Measurements from ENCODE around the gene CDH23. TPM values are rescaled to one million over a fixed set of nuclear protein-coding genes. Genes with fewer than 3 reads are reported as not detected.

The CDH23 gene
- polyA plus RNA-seq, 1 experiment: 0.01 TPM

GRCh38 chr10:71423250-71423649, 26.5 kb downstream of the CDH23 start:
- Histone ChIP-seq H3K4me3 (ENCODE audit: low read depth, low read length) (no peak overlapping the region), H3K27ac (ENCODE audit: low read depth, low read length) (no peak overlapping the region), H3K27me3 (ENCODE audit: control insufficient read depth, insufficient read depth, low read length) (peaks cover 3% of the 10 kb centered on the region), H3K9me3 (ENCODE audit: control insufficient read depth, insufficient read depth, low read length) (no peaks in the 10 kb centered on the region)
- POLR2A ChIA-PET: no interaction called here
- no peak for TF ChIP-seq CTCF (IDR thresholded peaks at IDR 0.05; ENCODE audit: low read depth, low read length)
- no peak for DNase-seq (ENCODE audit: low read depth, low spot score)
- CTCF ChIA-PET: no interaction called here

GRCh38 chr10:71423901-71424300, 27.2 kb downstream of the CDH23 start:
- no peak for TF ChIP-seq CTCF (IDR thresholded peaks at IDR 0.05; ENCODE audit: low read depth, low read length)

GRCh38 chr10:71424496-71425194, 27.9 kb downstream of the CDH23 start:
- Histone ChIP-seq H3K27me3 (ENCODE audit: control insufficient read depth, insufficient read depth, low read length) (peaks cover 8% of the 10 kb centered on the region), H3K27ac (ENCODE audit: low read depth, low read length) (no peak overlapping the region), H3K9me3 (ENCODE audit: control insufficient read depth, insufficient read depth, low read length) (no peaks in the 10 kb centered on the region), H3K4me3 (ENCODE audit: low read depth, low read length) (no peak overlapping the region)
- CTCF ChIA-PET: no interaction called here
- POLR2A ChIA-PET: no interaction called here
- no peak for TF ChIP-seq CTCF (IDR thresholded peaks at IDR 0.05; ENCODE audit: low read depth, low read length)
- DNase-seq (ENCODE audit: low read depth, low spot score): no peak

More at GRCh38 chr10:71423901-71424300, 27.2 kb downstream of the CDH23 start:
- Histone ChIP-seq H3K4me3 (ENCODE audit: low read depth, low read length) (no peak overlapping the region), H3K27me3 (ENCODE audit: control insufficient read depth, insufficient read depth, low read length) (peaks cover 3% of the 10 kb centered on the region), H3K9me3 (ENCODE audit: control insufficient read depth, insufficient read depth, low read length) (no peaks in the 10 kb centered on the region), H3K27ac (ENCODE audit: low read depth, low read length) (no peak overlapping the region)
- ChIA-PET POLR2A (no interaction called here), CTCF (no interaction called here)
- DNase-seq (ENCODE audit: low read depth, low spot score): no peak

GRCh38 chr10:71426058-71426605, 29.4 kb downstream of the CDH23 start:
- CTCF ChIA-PET: no interaction called here

More at GRCh38 chr10:71426058-71426605, 29.4 kb downstream of the CDH23 start:
- no peak overlapping the region for H3K4me3 ChIP-seq (ENCODE audit: low read depth, low read length)
- H3K27ac ChIP-seq (ENCODE audit: low read depth, low read length): no peak overlapping the region
- no peaks in the 10 kb centered on the region for H3K9me3 ChIP-seq (ENCODE audit: control insufficient read depth, insufficient read depth, low read length)
- no peak for TF ChIP-seq CTCF (IDR thresholded peaks at IDR 0.05; ENCODE audit: low read depth, low read length)
- H3K27me3 ChIP-seq (ENCODE audit: control insufficient read depth, insufficient read depth, low read length): peaks cover 13% of the 10 kb centered on the region
- POLR2A ChIA-PET: no interaction called here
- no peak for DNase-seq (ENCODE audit: low read depth, low spot score)
